Nephron (organoid): ENCODE results near the gene ABHD12B.
A peak's percentile ranks its signal among the peaks of the same experiment; 100 is the strongest.
"Not testable (repeated sequence)": the region's sequence is repeated elsewhere in the genome, so short reads cannot be mapped to it uniquely, and the experiment has no call there.

Source experiments
- H3K27ac Mint-ChIP-seq, 3 experiments: 2 replicates each; pipeline ENCODE4 v1.8.0; 2020; ENCODE audit warnings: mixed read lengths in 3 of 3, mild to moderate bottlenecking in 2 of 3, moderate library complexity in 1 of 3
- H3K27me3 Mint-ChIP-seq: 2 replicates; pipeline ENCODE4 v1.8.0; 2021; ENCODE audit warnings: low read depth, mild to moderate bottlenecking, moderate library complexity, mixed read lengths
- H3K36me3 Mint-ChIP-seq: 2 replicates; pipeline ENCODE4 v1.8.0; 2020; ENCODE audit warnings: low read depth, mixed read lengths
- H3K4me1 Mint-ChIP-seq: 2 replicates; pipeline ENCODE4 v1.8.0; 2020; ENCODE audit warnings: mixed read lengths
- H3K4me3 Mint-ChIP-seq, 3 experiments: 2 replicates each; pipeline ENCODE4 v1.8.0; 2020; ENCODE audit warnings: mild to moderate bottlenecking in 3 of 3, mixed read lengths in 3 of 3, moderate library complexity in 2 of 3
- H3K9me3 Mint-ChIP-seq: 2 replicates; pipeline ENCODE4 v1.8.0; 2020; ENCODE audit warnings: mixed read lengths
- CTCF ChIP-seq, 3 experiments: fragments of 200-600 bp; sonication (generic); IDR thresholded peaks; one replicate each; pipeline ENCODE4 v1.5.0; 2021; ENCODE audit warnings: antibody characterized with exemption in 3 of 3; ENCODE audit not compliant: unreplicated experiment in 3 of 3

Gene ABHD12B

GRCh38 chr14:50917449-50917848, 45.6 kb downstream of the ABHD12B start:
- Mint-ChIP-seq H3K27me3 (no peaks in the 10 kb centered on the region), H3K4me1 (peaks cover 17% of the 10 kb centered on the region), H3K36me3 (peaks cover 27% of the 10 kb centered on the region), H3K27ac (no peak overlapping the region), H3K4me3 (no peak overlapping the region), H3K9me3 (no peaks in the 10 kb centered on the region)
- no peak for TF ChIP-seq CTCF (IDR thresholded peaks at IDR 0.05; ENCODE audit: unreplicated experiment in 3 of 3)

- H3K9me3 Mint-ChIP-seq, H3K27ac Mint-ChIP-seq: not testable (repeated sequence)
- peaks cover 30% of the 10 kb centered on the region for H3K36me3 Mint-ChIP-seq
Observed at GRCh38 chr14:50919524-50919923, 47.7 kb downstream of the ABHD12B start.

DNA sequence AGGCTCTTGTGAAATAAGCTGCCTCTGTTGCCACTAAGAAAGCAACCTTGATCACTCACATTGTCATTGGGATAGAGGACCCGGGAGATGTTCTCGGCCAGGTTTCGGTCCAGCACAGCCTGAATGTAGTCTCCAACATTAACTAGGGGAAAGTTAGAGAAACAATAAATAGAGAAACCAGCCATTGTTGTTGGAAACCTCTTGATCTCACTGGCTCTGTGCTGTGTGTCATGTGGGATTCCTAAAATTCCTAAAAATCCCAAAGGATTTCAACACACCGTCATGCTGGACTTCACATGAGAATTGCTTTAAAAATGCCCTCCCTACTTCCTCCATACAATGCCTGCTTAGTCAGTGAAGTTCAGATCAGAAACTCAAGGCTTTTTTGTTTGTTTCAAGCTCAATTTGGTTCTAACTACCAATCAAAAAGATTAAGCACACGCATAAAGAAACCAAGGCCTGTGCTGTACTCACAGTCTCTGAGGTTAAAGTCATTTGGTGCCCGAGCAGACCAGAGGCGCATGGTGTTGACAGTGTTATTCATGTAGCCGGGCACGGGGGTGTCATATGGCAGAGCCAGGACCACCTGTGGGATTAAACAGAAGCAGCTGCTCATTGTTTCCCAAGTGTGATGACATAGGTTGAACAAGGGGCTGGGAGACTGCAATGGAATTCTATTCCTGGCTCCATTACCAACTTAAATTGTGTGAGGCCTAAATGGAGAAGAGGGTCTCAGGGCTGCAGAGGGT, 48.8 kb downstream of the ABHD12B start:
- no peaks in the 10 kb centered on the region for H3K9me3 Mint-ChIP-seq
- peaks cover 22% of the 10 kb centered on the region for H3K36me3 Mint-ChIP-seq
- TF ChIP-seq CTCF (IDR thresholded peaks at IDR 0.05; ENCODE audit: unreplicated experiment in 3 of 3): no peak
- H3K27ac Mint-ChIP-seq: peak overlapping the region; percentile 58 to 69 (median 65)
- peaks cover 17% of the 10 kb centered on the region for H3K4me1 Mint-ChIP-seq
- H3K4me3 Mint-ChIP-seq: no peak overlapping the region
- H3K27me3 Mint-ChIP-seq: no peaks in the 10 kb centered on the region

More at GRCh38 chr14:50919524-50919923, 47.7 kb downstream of the ABHD12B start:
- peaks cover 17% of the 10 kb centered on the region for H3K4me1 Mint-ChIP-seq
- H3K4me3 Mint-ChIP-seq, H3K27me3 Mint-ChIP-seq: not testable (repeated sequence)

- no peaks in the 10 kb centered on the region for H3K9me3 Mint-ChIP-seq
- peak overlapping the region in 1 of 3 experiments; percentile 52 for H3K27ac Mint-ChIP-seq
- no peaks in the 10 kb centered on the region for H3K27me3 Mint-ChIP-seq
- no peak for TF ChIP-seq CTCF (IDR thresholded peaks at IDR 0.05; ENCODE audit: unreplicated experiment in 3 of 3)
- H3K4me1 Mint-ChIP-seq: peaks cover 17% of the 10 kb centered on the region
- peaks cover 21% of the 10 kb centered on the region for H3K36me3 Mint-ChIP-seq
- H3K4me3 Mint-ChIP-seq: no peak overlapping the region
Observed at GRCh38 chr14:50922803-50923202, 51.0 kb downstream of the ABHD12B start.

- peaks cover 15% of the 10 kb centered on the region for H3K4me1 Mint-ChIP-seq
- TF ChIP-seq CTCF (IDR thresholded peaks at IDR 0.05; ENCODE audit: unreplicated experiment in 3 of 3): no peak
- H3K27me3 Mint-ChIP-seq: no peaks in the 10 kb centered on the region
- no peaks in the 10 kb centered on the region for H3K9me3 Mint-ChIP-seq
- H3K36me3 Mint-ChIP-seq: peaks cover 16% of the 10 kb centered on the region
- H3K27ac Mint-ChIP-seq: no peak overlapping the region
- no peak overlapping the region for H3K4me3 Mint-ChIP-seq
Observed at GRCh38 chr14:50924236-50924635, 52.4 kb downstream of the ABHD12B start.

DNA sequence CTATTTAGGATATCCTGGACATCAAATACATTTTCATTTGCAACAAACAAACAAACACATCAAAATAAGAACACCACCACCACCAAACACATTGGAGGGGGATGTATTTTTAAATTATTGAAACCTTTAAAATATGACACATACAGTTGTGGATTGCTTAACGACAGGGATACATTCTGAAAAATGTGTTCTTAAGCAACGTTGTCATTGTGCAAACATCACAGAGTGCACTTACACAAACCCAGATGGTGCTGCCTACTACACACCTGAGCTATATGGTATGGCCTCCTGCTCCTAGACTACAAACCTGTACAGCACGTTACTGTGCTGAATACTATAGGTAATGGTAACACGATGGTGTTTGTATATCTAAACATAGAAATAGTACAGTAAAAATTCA, 53.0 kb downstream of the ABHD12B start:
- TF ChIP-seq CTCF (IDR thresholded peaks at IDR 0.05; ENCODE audit: unreplicated experiment in 3 of 3): no peak
- no peaks in the 10 kb centered on the region for H3K9me3 Mint-ChIP-seq
- H3K4me3 Mint-ChIP-seq: no peak overlapping the region
- H3K36me3 Mint-ChIP-seq: peaks cover 20% of the 10 kb centered on the region
- no peak overlapping the region for H3K27ac Mint-ChIP-seq
- no peaks in the 10 kb centered on the region for H3K27me3 Mint-ChIP-seq
- H3K4me1 Mint-ChIP-seq: peaks cover 18% of the 10 kb centered on the region
